Panc1 (cell line): ENCODE data around the gene GNA12.

Experiments used
- CTCF ChIP-seq: fragments of 450-650 bp; IDR thresholded peaks from 2 replicates; pipeline ENCODE4 v1.5.1; 2017; ENCODE audit warnings: mild to moderate bottlenecking
- POLR2AphosphoS5 ChIP-seq: IDR thresholded peaks from 2 replicates; pipeline ENCODE4 v1.6.1; 2012; ENCODE audit warnings: mild to moderate bottlenecking, low read depth, low read length, moderate library complexity
- REST ChIP-seq, 2 experiments: IDR thresholded peaks; 2 replicates each; pipeline ENCODE4 v1.6.1; 2011 to 2012; ENCODE audit warnings: low read depth in 2 of 2, control low read depth in 1 of 2, low read length in 1 of 2, mild to moderate bottlenecking in 1 of 2, moderate library complexity in 1 of 2; ENCODE audit not compliant: insufficient read depth in 1 of 2
- SIN3A ChIP-seq: IDR thresholded peaks from 2 replicates; pipeline ENCODE4 v1.6.1; 2012; ENCODE audit warnings: low read depth, mild to moderate bottlenecking, low read length, moderate library complexity, borderline replicate concordance; ENCODE audit not compliant: insufficient read depth
- TCF7L2 ChIP-seq: IDR thresholded peaks from 2 replicates; pipeline ENCODE4 v1.6.1; 2011; ENCODE audit warnings: mild to moderate bottlenecking, low read depth, low read length, inconsistent platforms

DNA sequence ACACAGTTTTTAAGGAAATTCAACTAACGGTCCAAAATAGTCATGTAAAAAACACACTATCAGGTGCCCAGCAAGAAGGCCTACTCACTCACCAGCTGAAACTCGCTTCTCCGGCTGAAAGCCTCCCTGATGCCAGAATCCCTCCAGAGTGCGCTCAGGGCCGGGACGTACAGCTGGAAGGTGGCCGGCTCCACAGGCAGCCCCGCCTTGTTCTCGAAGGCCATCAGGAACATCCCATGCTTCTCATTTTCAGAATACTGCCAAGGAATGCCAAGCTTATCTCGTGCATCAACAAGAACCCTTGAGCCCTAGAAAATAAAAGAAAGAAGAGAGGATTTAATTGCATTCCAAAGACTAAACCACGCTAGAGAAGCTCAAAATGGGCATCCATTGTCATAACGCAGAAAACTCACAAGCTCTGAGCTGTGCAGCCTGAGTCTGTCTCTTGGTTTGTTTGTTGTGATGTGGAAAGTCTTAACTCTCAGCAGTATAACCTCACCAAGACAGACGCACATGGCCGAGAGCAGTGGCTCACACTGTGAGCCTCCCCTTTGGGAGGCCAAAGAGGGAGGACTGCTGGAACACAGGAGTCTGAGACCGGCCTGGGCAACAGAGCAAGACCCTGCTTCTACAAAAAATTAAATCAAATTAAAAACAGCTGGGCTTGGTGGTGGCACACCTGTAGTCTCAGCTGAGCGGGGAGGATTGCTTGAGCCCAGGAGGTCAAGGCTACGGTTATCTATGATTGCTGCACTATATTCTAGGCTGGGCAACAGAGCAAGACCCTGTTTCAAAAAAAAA lies 49.1 kb downstream of the GNA12 start:
- TF ChIP-seq CTCF (no peak), POLR2AphosphoS5 (no peak), SIN3A (no peak), TCF7L2 (no peak), REST (IDR thresholded peaks at IDR 0.05; ENCODE audit: insufficient read depth in 1 of 2, low read depth in 2 of 2, low read length in 1 of 2) (no peak)
